Measurements from ENCODE around the gene GPR146.

The GPR146 gene

GRCh38 chr7:1016577-1017531 is 27.5 kb upstream of the GPR146 start:
- Histone ChIP-seq H3K4me3 (no peak overlapping the region), H3K9ac (ENCODE audit: insufficient read length) (no peak overlapping the region), H3K27ac (no peak overlapping the region), H3K36me3 (ENCODE audit: insufficient read depth, low read length) (no peaks in the 10 kb centered on the region), H3K9me3 (ENCODE audit: low read depth, low read length) (no peaks in the 10 kb centered on the region)
- TF ChIP-seq POLR2AphosphoS5 (IDR thresholded peaks at IDR 0.05; ENCODE audit: borderline replicate concordance, low read depth, low read length) (no peak), FOXP2 (optimal IDR thresholded peaks at IDR 0.05; ENCODE audit: control extremely low read depth, extremely low read length, insufficient read depth) (no peak), EZH2 (IDR thresholded peaks at IDR 0.05) (no peak)
- DNase-seq (ENCODE audit: low read depth, low spot score) = no peak

GRCh38 chr7:1017586-1018333 is 26.6 kb upstream of the GPR146 start:
- no peak for TF ChIP-seq FOXP2 (optimal IDR thresholded peaks at IDR 0.05; ENCODE audit: control extremely low read depth, extremely low read length, insufficient read depth)
- no peak for TF ChIP-seq POLR2AphosphoS5 (IDR thresholded peaks at IDR 0.05; ENCODE audit: borderline replicate concordance, low read depth, low read length)
- no peak for TF ChIP-seq EZH2 (IDR thresholded peaks at IDR 0.05)
- DNase-seq (ENCODE audit: low read depth, low spot score) = no peak

GRCh38 chr7:1018334-1018695 is 26.0 kb upstream of the GPR146 start:
- H3K9ac ChIP-seq (ENCODE audit: insufficient read length) = no peak overlapping the region
- TF ChIP-seq EZH2 (IDR thresholded peaks at IDR 0.05) (no peak), POLR2AphosphoS5 (IDR thresholded peaks at IDR 0.05; ENCODE audit: borderline replicate concordance, low read depth, low read length) (no peak), FOXP2 (optimal IDR thresholded peaks at IDR 0.05; ENCODE audit: control extremely low read depth, extremely low read length, insufficient read depth) (no peak)
- H3K36me3 ChIP-seq (ENCODE audit: insufficient read depth, low read length) = no peaks in the 10 kb centered on the region
- no peak for DNase-seq (ENCODE audit: low read depth, low spot score)
- H3K9me3 ChIP-seq (ENCODE audit: low read depth, low read length) = no peaks in the 10 kb centered on the region
- H3K27ac ChIP-seq = no peak overlapping the region
- H3K4me3 ChIP-seq = no peak overlapping the region

More at GRCh38 chr7:1017586-1018333, 26.6 kb upstream of the GPR146 start:
- Histone ChIP-seq H3K9me3 (ENCODE audit: low read depth, low read length) (no peaks in the 10 kb centered on the region), H3K27ac (no peak overlapping the region), H3K4me3 (no peak overlapping the region), H3K9ac (ENCODE audit: insufficient read length) (no peak overlapping the region), H3K36me3 (ENCODE audit: insufficient read depth, low read length) (no peaks in the 10 kb centered on the region)

- TF ChIP-seq FOXP2 (optimal IDR thresholded peaks at IDR 0.05; ENCODE audit: control extremely low read depth, extremely low read length, insufficient read depth) (no peak), POLR2AphosphoS5 (IDR thresholded peaks at IDR 0.05; ENCODE audit: borderline replicate concordance, low read depth, low read length) (no peak), EZH2 (IDR thresholded peaks at IDR 0.05) (no peak)
- no peak overlapping the region for H3K9ac ChIP-seq (ENCODE audit: insufficient read length)
- H3K9me3 ChIP-seq (ENCODE audit: low read depth, low read length) = no peaks in the 10 kb centered on the region
- DNase-seq (ENCODE audit: low read depth, low spot score) = no peak
- H3K27ac ChIP-seq = no peak overlapping the region
- H3K36me3 ChIP-seq (ENCODE audit: insufficient read depth, low read length) = no peaks in the 10 kb centered on the region
- H3K4me3 ChIP-seq = no peak overlapping the region
These were observed 25.0 kb upstream of the GPR146 start for GRCh38 chr7:1019255-1019785.

GRCh38 chr7:1019789-1020610 is 24.3 kb upstream of the GPR146 start:
- no peak overlapping the region for H3K27ac ChIP-seq
- no peaks in the 10 kb centered on the region for H3K36me3 ChIP-seq (ENCODE audit: insufficient read depth, low read length)
- H3K9ac ChIP-seq (ENCODE audit: insufficient read length) = no peak overlapping the region
- no peak for DNase-seq (ENCODE audit: low read depth, low spot score)
- TF ChIP-seq EZH2 (IDR thresholded peaks at IDR 0.05) = no peak
- TF ChIP-seq FOXP2 (optimal IDR thresholded peaks at IDR 0.05; ENCODE audit: control extremely low read depth, extremely low read length, insufficient read depth) = no peak
- TF ChIP-seq POLR2AphosphoS5 (IDR thresholded peaks at IDR 0.05; ENCODE audit: borderline replicate concordance, low read depth, low read length) = no peak
- no peaks in the 10 kb centered on the region for H3K9me3 ChIP-seq (ENCODE audit: low read depth, low read length)
- H3K4me3 ChIP-seq = no peak overlapping the region

- no peak overlapping the region for H3K9ac ChIP-seq (ENCODE audit: insufficient read length)
- no peak for DNase-seq (ENCODE audit: low read depth, low spot score)
- no peaks in the 10 kb centered on the region for H3K36me3 ChIP-seq (ENCODE audit: insufficient read depth, low read length)
- TF ChIP-seq FOXP2 (optimal IDR thresholded peaks at IDR 0.05; ENCODE audit: control extremely low read depth, extremely low read length, insufficient read depth) (no peak), POLR2AphosphoS5 (IDR thresholded peaks at IDR 0.05; ENCODE audit: borderline replicate concordance, low read depth, low read length) (no peak), EZH2 (IDR thresholded peaks at IDR 0.05) (no peak)
- H3K27ac ChIP-seq = no peak overlapping the region
- H3K4me3 ChIP-seq = no peak overlapping the region
- no peaks in the 10 kb centered on the region for H3K9me3 ChIP-seq (ENCODE audit: low read depth, low read length)
These were observed 23.5 kb upstream of the GPR146 start for GRCh38 chr7:1020849-1021251.

GRCh38 chr7:1021366-1021765 is 23.0 kb upstream of the GPR146 start:
- no peak overlapping the region for H3K27ac ChIP-seq

More at GRCh38 chr7:1021366-1021765, 23.0 kb upstream of the GPR146 start:
- DNase-seq (ENCODE audit: low read depth, low spot score) = no peak
- no peaks in the 10 kb centered on the region for H3K36me3 ChIP-seq (ENCODE audit: insufficient read depth, low read length)
- H3K9ac ChIP-seq (ENCODE audit: insufficient read length) = no peak overlapping the region
- H3K9me3 ChIP-seq (ENCODE audit: low read depth, low read length) = no peaks in the 10 kb centered on the region
- TF ChIP-seq FOXP2 (optimal IDR thresholded peaks at IDR 0.05; ENCODE audit: control extremely low read depth, extremely low read length, insufficient read depth) = no peak
- no peak for TF ChIP-seq POLR2AphosphoS5 (IDR thresholded peaks at IDR 0.05; ENCODE audit: borderline replicate concordance, low read depth, low read length)
- TF ChIP-seq EZH2 (IDR thresholded peaks at IDR 0.05) = no peak
- H3K4me3 ChIP-seq = no peak overlapping the region
